C4-2B (cell line): ENCODE data around the gene PXDC1.

Experiments used
- ZFX ChIP-seq: fragments of 450-650 bp; IDR thresholded peaks from 2 replicates; pipeline ENCODE4 v1.6.1; 2017
- TF ChIP-seq, protein P1 (sequence below): fragments of 450-650 bp; conservative IDR thresholded peaks from 2 replicates; pipeline ENCODE4 v1.5.1; 2017; ENCODE audit warnings: mild to moderate bottlenecking

DNA sequence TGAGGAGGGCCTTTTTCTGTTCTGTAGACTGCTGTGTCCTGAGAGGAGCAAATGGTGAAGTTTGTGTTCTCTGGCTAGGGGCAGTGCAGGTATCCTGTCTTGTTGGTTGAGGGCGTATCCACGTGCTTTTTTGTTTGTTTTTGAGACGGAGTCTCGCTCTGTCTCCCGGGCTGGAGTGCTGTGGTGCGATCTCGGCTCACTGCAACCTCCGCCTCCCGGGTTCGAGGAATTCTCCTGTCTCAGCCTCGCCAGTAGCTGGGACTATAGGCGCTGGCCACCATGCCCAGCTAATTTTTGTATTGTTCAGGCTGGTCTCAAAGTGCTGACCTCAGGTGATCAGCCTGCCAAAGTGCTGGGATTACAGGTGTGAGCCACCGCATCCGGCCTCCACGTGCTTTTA, 10.8 kb upstream of the PXDC1 start:
- TF ChIP-seq, protein P1, sequence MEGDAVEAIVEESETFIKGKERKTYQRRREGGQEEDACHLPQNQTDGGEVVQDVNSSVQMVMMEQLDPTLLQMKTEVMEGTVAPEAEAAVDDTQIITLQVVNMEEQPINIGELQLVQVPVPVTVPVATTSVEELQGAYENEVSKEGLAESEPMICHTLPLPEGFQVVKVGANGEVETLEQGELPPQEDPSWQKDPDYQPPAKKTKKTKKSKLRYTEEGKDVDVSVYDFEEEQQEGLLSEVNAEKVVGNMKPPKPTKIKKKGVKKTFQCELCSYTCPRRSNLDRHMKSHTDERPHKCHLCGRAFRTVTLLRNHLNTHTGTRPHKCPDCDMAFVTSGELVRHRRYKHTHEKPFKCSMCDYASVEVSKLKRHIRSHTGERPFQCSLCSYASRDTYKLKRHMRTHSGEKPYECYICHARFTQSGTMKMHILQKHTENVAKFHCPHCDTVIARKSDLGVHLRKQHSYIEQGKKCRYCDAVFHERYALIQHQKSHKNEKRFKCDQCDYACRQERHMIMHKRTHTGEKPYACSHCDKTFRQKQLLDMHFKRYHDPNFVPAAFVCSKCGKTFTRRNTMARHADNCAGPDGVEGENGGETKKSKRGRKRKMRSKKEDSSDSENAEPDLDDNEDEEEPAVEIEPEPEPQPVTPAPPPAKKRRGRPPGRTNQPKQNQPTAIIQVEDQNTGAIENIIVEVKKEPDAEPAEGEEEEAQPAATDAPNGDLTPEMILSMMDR: no peak
- no peak for TF ChIP-seq ZFX
